Measurements from ENCODE around the gene CD302.
"Not testable (repeated sequence)": the region's sequence is repeated elsewhere in the genome, so short reads cannot be mapped to it uniquely, and the experiment has no call there.

The CD302 gene

GRCh38 chr2:159792599-159792998 lies 5.4 kb downstream of the CD302 start:
- H3K9me3 ChIP-seq (ENCODE audit: low read length), result no peaks in the 10 kb centered on the region
- H3K4me3 ChIP-seq (ENCODE audit: low read depth in 1 of 2, low read length in 2 of 2), result no peak overlapping the region
- H3K27ac ChIP-seq (ENCODE audit: low read depth, low read length), result no peak overlapping the region
- no peak overlapping the region for H3K9ac ChIP-seq (ENCODE audit: low read length)
- peaks cover 17% of the 10 kb centered on the region for H3K4me1 ChIP-seq (ENCODE audit: insufficient read depth, low read length)
- no peaks in the 10 kb centered on the region for H3K27me3 ChIP-seq (ENCODE audit: control insufficient read depth in 1 of 2, insufficient read depth in 2 of 2, low read length in 2 of 2)
- H3K36me3 ChIP-seq (ENCODE audit: insufficient read depth, low read length), result no peaks in the 10 kb centered on the region

- Histone ChIP-seq H3K36me3 (ENCODE audit: insufficient read depth, low read length) (no peaks in the 10 kb centered on the region), H3K4me1 (ENCODE audit: insufficient read depth, low read length) (peaks cover 17% of the 10 kb centered on the region), H3K4me3 (ENCODE audit: low read depth in 1 of 2, low read length in 2 of 2) (no peak overlapping the region), H3K27ac (ENCODE audit: low read depth, low read length) (no peak overlapping the region), H3K9ac (ENCODE audit: low read length) (no peak overlapping the region), H3K9me3 (ENCODE audit: low read length) (no peaks in the 10 kb centered on the region), H3K27me3 (ENCODE audit: control insufficient read depth in 1 of 2, insufficient read depth in 2 of 2, low read length in 2 of 2) (no peaks in the 10 kb centered on the region)
These were observed 6.0 kb downstream of the CD302 start for GRCh38 chr2:159792036-159792435.

DNA sequence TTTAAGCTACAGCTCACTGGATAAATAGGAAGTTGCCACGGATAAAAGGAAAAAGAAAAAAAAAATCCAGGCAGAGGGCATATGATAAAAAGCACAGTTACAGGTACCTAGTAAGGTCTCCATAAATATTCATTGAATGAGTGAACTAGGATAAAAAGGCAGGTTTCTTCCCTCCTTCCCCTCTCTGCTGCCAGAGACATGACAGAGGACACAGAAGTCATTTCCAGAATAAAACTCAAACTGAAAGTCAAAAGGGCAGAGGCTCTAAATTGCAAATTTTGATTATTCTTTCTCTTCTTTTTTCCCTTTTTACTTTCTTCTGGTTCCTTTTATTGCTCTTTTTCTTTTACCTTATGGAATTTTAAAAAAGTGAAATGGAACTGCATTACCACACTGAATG lies 7.7 kb downstream of the CD302 start:
- no peak overlapping the region for H3K4me3 ChIP-seq (ENCODE audit: low read depth in 1 of 2, low read length in 2 of 2)
- no peaks in the 10 kb centered on the region for H3K27me3 ChIP-seq (ENCODE audit: control insufficient read depth in 1 of 2, insufficient read depth in 2 of 2, low read length in 2 of 2)
- H3K9me3 ChIP-seq (ENCODE audit: low read length), result no peaks in the 10 kb centered on the region
- H3K36me3 ChIP-seq (ENCODE audit: insufficient read depth, low read length), result no peaks in the 10 kb centered on the region
- H3K9ac ChIP-seq (ENCODE audit: low read length), result no peak overlapping the region
- H3K27ac ChIP-seq (ENCODE audit: low read depth, low read length), result no peak overlapping the region
- peaks cover 1% of the 10 kb centered on the region for H3K4me1 ChIP-seq (ENCODE audit: insufficient read depth, low read length)

- H3K27ac ChIP-seq (ENCODE audit: low read depth, low read length), result no peak overlapping the region
- no peaks in the 10 kb centered on the region for H3K9me3 ChIP-seq (ENCODE audit: low read length)
- no peak overlapping the region for H3K9ac ChIP-seq (ENCODE audit: low read length)
- no peaks in the 10 kb centered on the region for H3K27me3 ChIP-seq (ENCODE audit: control insufficient read depth in 1 of 2, insufficient read depth in 2 of 2, low read length in 2 of 2)
- H3K4me3 ChIP-seq (ENCODE audit: low read depth in 1 of 2, low read length in 2 of 2), result no peak overlapping the region
- H3K36me3 ChIP-seq (ENCODE audit: insufficient read depth, low read length), result no peaks in the 10 kb centered on the region
- no peaks in the 10 kb centered on the region for H3K4me1 ChIP-seq (ENCODE audit: insufficient read depth, low read length)
These were observed 9.8 kb downstream of the CD302 start for GRCh38 chr2:159788253-159788652.

GRCh38 chr2:159787647-159788046 lies 10.4 kb downstream of the CD302 start:
- H3K4me3 ChIP-seq (ENCODE audit: low read depth in 1 of 2, low read length in 2 of 2); H3K27ac ChIP-seq (ENCODE audit: low read depth, low read length); H3K27me3 ChIP-seq (ENCODE audit: control insufficient read depth in 1 of 2, insufficient read depth in 2 of 2, low read length in 2 of 2); H3K9me3 ChIP-seq (ENCODE audit: low read length); H3K36me3 ChIP-seq (ENCODE audit: insufficient read depth, low read length); H3K4me1 ChIP-seq (ENCODE audit: insufficient read depth, low read length); H3K9ac ChIP-seq (ENCODE audit: low read length): not testable (repeated sequence)

GRCh38 chr2:159786938-159787337 lies 11.1 kb downstream of the CD302 start:
- Histone ChIP-seq H3K27ac (ENCODE audit: low read depth, low read length) (no peak overlapping the region), H3K9ac (ENCODE audit: low read length) (no peak overlapping the region), H3K4me1 (ENCODE audit: insufficient read depth, low read length) (no peaks in the 10 kb centered on the region), H3K4me3 (ENCODE audit: low read depth in 1 of 2, low read length in 2 of 2) (no peak overlapping the region), H3K27me3 (ENCODE audit: control insufficient read depth in 1 of 2, insufficient read depth in 2 of 2, low read length in 2 of 2) (no peaks in the 10 kb centered on the region), H3K36me3 (ENCODE audit: insufficient read depth, low read length) (no peaks in the 10 kb centered on the region), H3K9me3 (ENCODE audit: low read length) (no peaks in the 10 kb centered on the region)

- Histone ChIP-seq H3K4me3 (ENCODE audit: low read depth in 1 of 2, low read length in 2 of 2) (no peak overlapping the region), H3K27ac (ENCODE audit: low read depth, low read length) (no peak overlapping the region), H3K36me3 (ENCODE audit: insufficient read depth, low read length) (no peaks in the 10 kb centered on the region), H3K27me3 (ENCODE audit: control insufficient read depth in 1 of 2, insufficient read depth in 2 of 2, low read length in 2 of 2) (no peaks in the 10 kb centered on the region), H3K9ac (ENCODE audit: low read length) (no peak overlapping the region), H3K9me3 (ENCODE audit: low read length) (no peaks in the 10 kb centered on the region), H3K4me1 (ENCODE audit: insufficient read depth, low read length) (no peaks in the 10 kb centered on the region)
These were observed 12.8 kb downstream of the CD302 start for GRCh38 chr2:159785195-159785594.

DNA sequence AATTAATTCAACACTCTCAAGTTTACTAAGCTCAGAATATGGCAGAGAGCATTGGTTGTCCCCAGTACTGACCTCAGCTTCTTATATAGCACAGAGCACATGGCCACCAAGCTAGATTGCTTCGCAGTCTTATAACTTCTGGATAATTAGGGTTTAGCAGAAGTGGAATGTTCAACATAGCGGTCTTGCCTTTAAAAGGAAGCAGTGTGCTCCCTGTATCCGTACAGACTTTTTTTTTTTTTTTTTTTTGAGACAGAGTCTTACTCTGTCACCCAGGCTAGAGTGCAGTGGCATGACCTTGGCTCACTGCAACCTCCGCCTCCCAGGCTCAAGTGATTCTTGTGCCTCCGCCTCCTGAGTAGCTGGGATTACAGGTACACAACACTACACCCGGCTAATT lies 13.3 kb downstream of the CD302 start:
- H3K36me3 ChIP-seq (ENCODE audit: insufficient read depth, low read length); H3K27me3 ChIP-seq (ENCODE audit: control insufficient read depth in 1 of 2, insufficient read depth in 2 of 2, low read length in 2 of 2); H3K4me1 ChIP-seq (ENCODE audit: insufficient read depth, low read length); H3K4me3 ChIP-seq (ENCODE audit: low read depth in 1 of 2, low read length in 2 of 2); H3K27ac ChIP-seq (ENCODE audit: low read depth, low read length); H3K9ac ChIP-seq (ENCODE audit: low read length); H3K9me3 ChIP-seq (ENCODE audit: low read length): not testable (repeated sequence)

- H3K27ac ChIP-seq (ENCODE audit: low read depth, low read length), result no peak overlapping the region
- no peak overlapping the region for H3K4me3 ChIP-seq (ENCODE audit: low read depth in 1 of 2, low read length in 2 of 2)
- no peak overlapping the region for H3K9ac ChIP-seq (ENCODE audit: low read length)
- H3K36me3 ChIP-seq (ENCODE audit: insufficient read depth, low read length), result no peaks in the 10 kb centered on the region
- H3K27me3 ChIP-seq (ENCODE audit: control insufficient read depth in 1 of 2, insufficient read depth in 2 of 2, low read length in 2 of 2), result no peaks in the 10 kb centered on the region
- no peaks in the 10 kb centered on the region for H3K9me3 ChIP-seq (ENCODE audit: low read length)
- no peaks in the 10 kb centered on the region for H3K4me1 ChIP-seq (ENCODE audit: insufficient read depth, low read length)
These were observed 14.5 kb downstream of the CD302 start for GRCh38 chr2:159783556-159783955.

- no peaks in the 10 kb centered on the region for H3K9me3 ChIP-seq (ENCODE audit: low read length)
These were observed 21.7 kb downstream of the CD302 start for GRCh38 chr2:159776321-159776720.

GRCh38 chr2:159775021-159775420 lies 23.0 kb downstream of the CD302 start:
- H3K36me3 ChIP-seq (ENCODE audit: insufficient read depth, low read length), result no peaks in the 10 kb centered on the region
- no peaks in the 10 kb centered on the region for H3K4me1 ChIP-seq (ENCODE audit: insufficient read depth, low read length)
- no peaks in the 10 kb centered on the region for H3K9me3 ChIP-seq (ENCODE audit: low read length)
- no peak overlapping the region for H3K4me3 ChIP-seq (ENCODE audit: low read depth in 1 of 2, low read length in 2 of 2)
- no peaks in the 10 kb centered on the region for H3K27me3 ChIP-seq (ENCODE audit: control insufficient read depth in 1 of 2, insufficient read depth in 2 of 2, low read length in 2 of 2)
- H3K27ac ChIP-seq (ENCODE audit: low read depth, low read length), result no peak overlapping the region
- no peak overlapping the region for H3K9ac ChIP-seq (ENCODE audit: low read length)

More at GRCh38 chr2:159776321-159776720, 21.7 kb downstream of the CD302 start:
- H3K9ac ChIP-seq (ENCODE audit: low read length), result no peak overlapping the region
- no peaks in the 10 kb centered on the region for H3K4me1 ChIP-seq (ENCODE audit: insufficient read depth, low read length)
- H3K27ac ChIP-seq (ENCODE audit: low read depth, low read length), result no peak overlapping the region
- H3K36me3 ChIP-seq (ENCODE audit: insufficient read depth, low read length), result no peaks in the 10 kb centered on the region
- H3K27me3 ChIP-seq (ENCODE audit: control insufficient read depth in 1 of 2, insufficient read depth in 2 of 2, low read length in 2 of 2), result no peaks in the 10 kb centered on the region
- H3K4me3 ChIP-seq (ENCODE audit: low read depth in 1 of 2, low read length in 2 of 2), result no peak overlapping the region

GRCh38 chr2:159774370-159774990 lies 23.5 kb downstream of the CD302 start:
- no peaks in the 10 kb centered on the region for H3K4me1 ChIP-seq (ENCODE audit: insufficient read depth, low read length)
- H3K36me3 ChIP-seq (ENCODE audit: insufficient read depth, low read length), result no peaks in the 10 kb centered on the region
- H3K4me3 ChIP-seq (ENCODE audit: low read depth in 1 of 2, low read length in 2 of 2), result no peak overlapping the region
- no peaks in the 10 kb centered on the region for H3K9me3 ChIP-seq (ENCODE audit: low read length)
- no peak overlapping the region for H3K9ac ChIP-seq (ENCODE audit: low read length)
- no peaks in the 10 kb centered on the region for H3K27me3 ChIP-seq (ENCODE audit: control insufficient read depth in 1 of 2, insufficient read depth in 2 of 2, low read length in 2 of 2)
- H3K27ac ChIP-seq (ENCODE audit: low read depth, low read length), result no peak overlapping the region
